HG03378 (cell line): ENCODE measurements around the gene FBXW11.
A peak's percentile ranks its signal among the peaks of the same experiment; 100 is the strongest.

ENCODE experiments used
- ATAC-seq: cut with Tn5 transposase; IDR thresholded peaks from one replicate; pipeline ENCODE4 v1.9.1; 2021; ENCODE audit warnings: mild to moderate bottlenecking, moderate library complexity; ENCODE audit not compliant: unreplicated experiment

The FBXW11 gene

GRCh38 chr5:172006321-172007174 lies at the start of gene FBXW11:
TSS of gene FBXW11 (minus strand) at chr5:172006638. CDS start at chr5:172006502, 136 bp downstream.
- peak; percentile 72 for ATAC-seq

GRCh38 chr5:172055996-172056395 lies 49.6 kb upstream of the FBXW11 start:
- ATAC-seq = no peak

GRCh38 chr5:172055421-172055820 lies 49.0 kb upstream of the FBXW11 start:
- no peak for ATAC-seq

GRCh38 chr5:172054611-172055153 lies 48.2 kb upstream of the FBXW11 start:
- no peak for ATAC-seq

DNA sequence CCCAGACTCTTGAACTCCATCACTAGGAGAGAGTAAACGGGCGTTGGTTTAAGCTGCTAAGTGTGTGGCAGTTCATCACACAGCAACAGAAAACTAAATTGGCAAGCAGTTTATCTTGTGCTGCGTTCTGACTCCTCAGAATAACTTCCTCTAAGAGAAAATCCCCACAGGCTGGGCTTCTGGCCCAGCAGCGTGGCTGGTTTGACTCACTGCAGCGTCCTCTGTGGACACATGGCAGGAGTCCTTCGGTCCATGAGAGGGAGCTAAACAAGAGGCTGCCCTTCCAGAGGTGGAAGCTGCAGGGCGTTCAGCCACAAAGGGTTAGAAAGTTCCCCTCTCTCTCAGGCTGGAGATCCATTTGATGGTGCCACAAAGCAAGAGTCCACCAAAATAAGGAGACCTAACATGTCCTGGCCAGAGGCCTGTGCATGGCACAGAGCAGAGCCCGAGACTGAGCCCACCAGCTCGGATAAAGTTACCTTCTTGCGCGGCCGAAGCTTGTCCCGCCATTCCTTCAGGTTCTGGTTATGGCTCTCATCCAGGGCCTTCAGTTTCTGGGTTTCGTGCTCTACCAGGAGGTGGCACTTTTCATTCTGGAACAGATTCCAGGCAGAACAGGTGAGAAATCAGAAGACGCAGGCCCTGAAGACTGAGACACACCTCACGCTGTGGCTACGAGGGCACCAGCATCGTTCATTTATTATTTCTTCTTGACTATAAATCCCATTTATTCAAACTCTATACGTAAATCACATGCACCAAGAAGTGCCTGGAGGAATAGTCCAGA lies 46.2 kb upstream of the FBXW11 start:
- no peak for ATAC-seq

DNA sequence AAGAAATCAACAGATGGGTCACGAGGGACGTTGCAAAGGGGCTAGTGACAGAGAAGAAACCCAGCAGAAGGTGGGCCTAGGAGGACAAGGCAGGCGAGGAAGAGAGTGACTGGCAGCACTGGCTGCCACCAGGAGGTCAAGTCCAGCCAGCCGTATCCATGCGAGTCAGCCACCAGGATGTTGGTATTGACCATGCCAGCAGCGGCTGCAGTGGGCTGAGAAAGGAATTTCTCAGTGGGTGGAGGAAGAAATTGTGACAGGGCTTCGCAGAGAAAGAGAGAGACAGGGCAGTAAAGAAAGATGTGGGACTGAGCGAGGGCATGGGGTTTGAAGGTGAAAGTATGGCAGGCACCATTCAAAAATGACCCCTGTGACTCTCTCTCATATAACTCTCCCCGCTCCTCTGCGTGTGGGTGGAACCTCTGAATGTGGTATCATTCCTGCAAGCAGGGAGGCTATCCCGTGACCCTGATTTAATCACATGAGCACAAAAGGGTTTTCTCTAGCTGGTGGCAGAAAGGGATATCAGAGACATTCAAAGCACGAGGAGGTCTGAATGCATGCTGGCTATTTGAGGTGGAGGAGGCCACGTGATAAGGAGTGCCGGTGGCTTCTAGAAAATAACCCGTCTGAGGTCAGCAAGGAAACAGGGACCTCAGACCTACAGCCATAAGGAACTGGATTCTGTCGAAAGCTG lies 45.4 kb upstream of the FBXW11 start:
- no peak for ATAC-seq

GRCh38 chr5:172050080-172050479 lies 43.6 kb upstream of the FBXW11 start:
- ATAC-seq = no peak

GRCh38 chr5:172049226-172049796 lies 42.9 kb upstream of the FBXW11 start:
- no peak for ATAC-seq

DNA sequence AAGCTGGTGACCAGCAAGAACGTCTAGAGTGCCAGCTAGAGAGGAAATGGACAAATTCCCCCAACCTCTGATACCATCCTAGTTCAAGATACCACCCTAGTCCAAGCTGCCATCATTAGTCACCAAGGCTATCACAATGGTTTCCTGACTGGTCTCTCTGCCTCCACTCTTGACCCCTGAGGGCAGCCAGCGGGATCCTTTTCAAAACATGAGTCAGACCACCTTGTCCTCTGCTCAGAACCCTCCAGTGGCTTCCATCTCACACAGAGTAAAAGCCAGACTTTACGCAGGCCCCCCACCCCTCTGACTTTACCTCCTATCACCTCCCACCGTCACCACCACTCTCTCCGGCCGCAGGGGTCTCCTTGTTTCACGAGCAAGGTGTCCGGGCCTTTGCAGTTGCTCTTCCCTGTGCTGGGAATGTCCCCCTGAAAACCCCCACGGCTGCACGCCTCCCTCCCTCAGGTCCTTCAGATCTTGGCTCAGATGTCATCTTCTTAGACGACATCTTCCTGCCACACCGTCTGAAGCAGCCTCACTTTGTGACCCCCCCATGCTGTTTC lies 42.2 kb upstream of the FBXW11 start:
- ATAC-seq = no peak

DNA sequence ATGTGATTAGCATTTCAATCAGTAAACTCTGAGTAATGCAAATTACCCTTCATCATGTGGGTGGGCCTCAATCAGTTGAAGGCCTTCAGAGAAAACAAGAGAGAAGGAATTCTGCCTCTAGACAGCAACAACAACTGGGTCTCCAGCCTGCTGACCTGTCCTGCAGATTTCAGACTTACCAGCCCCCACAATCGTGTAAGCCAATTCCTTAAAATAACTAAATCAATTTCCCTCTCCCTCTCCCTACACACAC lies 41.7 kb upstream of the FBXW11 start:
- ATAC-seq = no peak

GRCh38 chr5:172046593-172046992 lies 40.2 kb upstream of the FBXW11 start:
- no peak for ATAC-seq

DNA sequence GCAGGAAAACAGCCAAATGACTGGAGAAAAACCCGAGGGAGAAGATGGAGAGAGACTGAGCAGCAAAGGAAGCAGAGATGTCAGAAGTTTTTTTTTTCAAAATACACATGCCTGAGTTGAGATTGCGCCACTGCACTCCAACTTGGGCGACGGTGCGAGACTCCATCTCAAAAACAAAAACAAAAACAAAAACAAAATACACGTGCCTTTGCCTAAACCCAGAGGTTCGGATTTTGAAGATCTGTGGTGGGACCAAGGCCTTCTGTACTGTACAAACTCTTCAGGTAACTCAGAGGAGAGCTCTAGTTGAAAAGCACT lies 38.8 kb upstream of the FBXW11 start:
- ATAC-seq = no peak

DNA sequence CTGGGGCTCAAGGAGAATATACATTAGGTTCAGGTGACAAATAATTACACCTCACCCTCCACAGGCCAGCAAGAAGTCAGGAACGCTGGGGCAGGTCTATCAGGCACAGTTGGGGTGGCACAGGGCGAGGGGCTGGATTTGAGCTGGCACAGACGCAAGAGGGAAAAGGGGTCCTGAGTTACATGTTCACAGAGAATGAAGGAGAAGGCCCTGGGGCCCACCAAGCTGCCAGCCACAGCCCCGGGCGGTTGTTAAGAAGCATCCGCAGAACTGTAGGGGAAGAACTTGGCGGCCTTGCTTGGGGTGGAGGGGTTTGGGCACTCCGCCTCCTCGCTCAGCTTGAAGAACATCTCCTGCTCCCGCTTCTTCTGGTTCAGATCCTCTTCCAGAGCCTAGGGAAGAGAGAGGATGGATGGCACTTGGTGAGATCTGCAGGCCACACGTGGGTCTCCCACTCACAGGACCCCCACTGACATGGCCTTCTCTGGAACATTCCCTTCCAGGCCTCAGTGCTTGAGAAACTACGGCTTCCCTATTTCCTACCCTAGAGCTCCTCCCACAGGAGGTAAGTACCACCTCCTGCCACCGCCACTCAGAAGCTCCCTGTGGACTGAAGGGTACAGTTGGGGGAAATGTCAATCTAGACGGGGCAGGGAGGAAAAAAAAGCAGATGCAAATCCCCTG lies 38.3 kb upstream of the FBXW11 start:
- ATAC-seq = no peak

- no peak for ATAC-seq
Measured at GRCh38 chr5:172043865-172044264, 37.4 kb upstream of the FBXW11 start.

- ATAC-seq = no peak
Measured at GRCh38 chr5:172042183-172042582, 35.7 kb upstream of the FBXW11 start.

- no peak for ATAC-seq
Measured at GRCh38 chr5:172038167-172038566, 31.7 kb upstream of the FBXW11 start.

- ATAC-seq = peak; percentile 89
Measured at GRCh38 chr5:172035049-172035448, 28.6 kb upstream of the FBXW11 start.

GRCh38 chr5:172031894-172032461 lies 25.5 kb upstream of the FBXW11 start:
- no peak for ATAC-seq

- ATAC-seq = no peak
Measured at GRCh38 chr5:172029876-172030275, 23.4 kb upstream of the FBXW11 start.

GRCh38 chr5:172028167-172028566 lies 21.7 kb upstream of the FBXW11 start:
- no peak for ATAC-seq
